Left renal cortex interstitium (tissue), 4 donors: Measurements from ENCODE around the gene MSX2. TPM values are rescaled to one million over a fixed set of nuclear protein-coding genes. Genes with fewer than 3 reads are reported as not detected.

ENCODE experiments used
- DNase-seq, 4 donors: peaks; one replicate each; pipeline ENCODE4 v3.0.0-alpha.2; 2013; ENCODE audit warnings: low read depth in 4 of 4, low spot score in 2 of 4, missing footprints in 1 of 4
- polyA plus RNA-seq, 4 donors: library from polyadenylated mRNA; unstranded; fragments of 120-200 nt; gene quantifications; one replicate each; pipeline ENCODE4 v1.2.1, GENCODE V29; 2013; ENCODE audit not compliant: insufficient read length in 4 of 4

MSX2 gene
- polyA plus RNA-seq, result under 1 TPM; 0.46 to 0.79 (median 0.57) TPM

DNA sequence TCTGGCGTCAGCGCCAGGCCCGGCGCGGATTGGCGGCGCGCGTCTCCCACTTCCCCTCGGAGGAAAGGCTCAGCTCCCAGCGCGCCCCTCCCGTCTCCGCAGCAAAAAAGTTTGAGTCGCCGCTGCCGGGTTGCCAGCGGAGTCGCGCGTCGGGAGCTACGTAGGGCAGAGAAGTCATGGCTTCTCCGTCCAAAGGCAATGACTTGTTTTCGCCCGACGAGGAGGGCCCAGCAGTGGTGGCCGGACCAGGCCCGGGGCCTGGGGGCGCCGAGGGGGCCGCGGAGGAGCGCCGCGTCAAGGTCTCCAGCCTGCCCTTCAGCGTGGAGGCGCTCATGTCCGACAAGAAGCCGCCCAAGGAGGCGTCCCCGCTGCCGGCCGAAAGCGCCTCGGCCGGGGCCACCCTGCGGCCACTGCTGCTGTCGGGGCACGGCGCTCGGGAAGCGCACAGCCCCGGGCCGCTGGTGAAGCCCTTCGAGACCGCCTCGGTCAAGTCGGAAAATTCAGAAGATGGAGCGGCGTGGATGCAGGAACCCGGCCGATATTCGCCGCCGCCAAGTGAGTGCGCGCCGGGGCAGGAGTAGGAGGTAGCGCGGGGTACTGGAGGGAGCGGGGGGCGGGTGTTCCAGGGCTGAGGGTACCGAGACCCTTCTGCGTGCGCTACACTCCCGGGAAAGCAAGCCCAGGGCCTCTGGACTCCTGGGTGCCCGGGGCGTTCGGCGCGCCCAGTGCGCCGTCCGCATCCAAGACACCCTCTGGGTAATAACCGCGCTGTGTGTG lies at the start of gene MSX2:
MSX2 (plus strand) TSS at position 99 of the 777 bp plus-strand sequence; CDS start at position 177, 78 bp downstream.
- peak in 3 of 4 donors; percentile 66 to 80 (median 77) for DNase-seq

DNA sequence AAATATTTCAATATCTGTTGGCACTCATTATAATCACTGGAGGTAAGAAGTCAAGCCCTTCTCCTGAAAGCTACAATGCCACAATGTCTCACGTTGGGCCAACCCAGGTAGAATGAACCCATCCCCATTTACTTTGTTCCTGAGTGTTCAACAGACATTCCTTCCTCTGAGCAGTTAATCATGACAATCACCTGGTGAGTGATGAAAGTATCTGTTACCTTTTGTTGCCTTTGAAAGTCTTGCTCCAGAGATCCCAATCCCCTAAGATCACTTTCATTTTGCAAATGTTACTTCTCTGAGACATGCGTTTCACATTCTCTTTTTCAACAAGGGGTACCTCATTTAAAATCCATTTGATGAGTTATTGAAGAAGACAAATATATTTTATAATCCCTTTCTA lies 49.3 kb upstream of the MSX2 start:
- DNase-seq, result no peak

DNA sequence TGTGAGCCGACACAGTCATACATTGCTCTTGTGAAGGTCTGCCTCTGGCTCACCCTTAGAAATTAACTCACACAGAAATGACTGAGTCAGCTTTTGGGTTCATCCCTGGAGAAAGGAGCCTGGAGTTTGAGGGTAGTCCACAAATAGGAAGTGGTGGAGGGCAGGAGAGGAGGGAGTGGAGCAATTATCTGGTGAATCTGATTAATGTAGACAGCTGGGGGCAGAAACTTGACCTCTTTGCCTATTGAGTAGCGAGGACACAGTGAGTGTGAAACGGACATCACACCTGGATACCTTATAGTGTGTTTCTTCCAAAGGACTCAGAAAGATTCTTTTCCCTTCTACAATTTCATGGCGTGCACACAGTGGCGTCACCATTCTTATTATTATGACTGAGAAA lies 48.5 kb upstream of the MSX2 start:
- DNase-seq, result no peak

DNA sequence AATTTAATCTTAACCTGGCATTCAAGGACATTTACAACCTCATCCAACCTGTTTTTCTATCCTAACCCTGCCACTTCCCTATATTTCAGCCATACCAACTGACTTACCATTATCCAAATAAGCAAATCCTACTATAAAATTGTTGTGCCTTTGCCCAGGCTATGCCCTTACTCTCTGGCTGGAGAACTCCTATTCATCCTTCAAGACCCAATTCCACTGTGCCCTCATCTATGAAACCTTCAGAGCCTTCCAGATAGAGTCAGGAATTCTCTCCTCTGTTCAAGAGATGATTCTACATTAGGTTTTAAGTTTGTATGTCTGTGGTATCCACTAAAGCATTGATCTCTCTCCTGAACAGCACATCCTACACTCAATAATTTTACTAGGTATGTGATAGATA lies 46.3 kb upstream of the MSX2 start:
- no peak for DNase-seq

DNA sequence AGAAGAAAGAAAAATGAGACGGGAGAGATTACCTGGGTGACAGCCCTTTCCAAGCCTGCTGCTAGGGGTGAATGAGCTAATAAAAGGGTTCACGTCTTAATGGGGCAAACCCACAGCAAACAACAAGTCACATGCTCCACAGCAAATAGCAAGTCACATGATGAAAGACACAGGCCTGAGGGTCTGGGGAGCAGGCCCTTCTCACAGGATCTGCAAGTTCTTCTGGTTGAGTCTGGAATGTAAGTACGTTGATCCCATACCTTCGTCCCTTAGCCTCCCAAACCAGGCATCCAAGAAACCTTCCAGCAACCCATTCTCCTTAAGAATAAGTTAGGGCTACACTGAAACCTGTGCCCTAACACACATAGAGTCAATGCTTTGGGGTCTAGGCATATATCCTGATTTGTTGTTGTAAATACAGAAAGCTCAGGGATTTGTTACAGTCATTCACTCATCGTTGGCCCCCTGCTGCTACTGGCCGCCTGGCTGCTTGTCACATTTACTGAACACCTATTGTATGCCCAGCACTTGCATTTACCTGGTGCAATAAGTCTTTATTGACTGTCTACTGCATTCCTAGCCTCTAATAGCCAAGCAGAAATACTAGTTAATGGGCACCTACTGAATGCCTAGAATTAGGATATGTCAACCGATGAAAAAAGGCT lies 43.3 kb upstream of the MSX2 start:
- no peak for DNase-seq

DNA sequence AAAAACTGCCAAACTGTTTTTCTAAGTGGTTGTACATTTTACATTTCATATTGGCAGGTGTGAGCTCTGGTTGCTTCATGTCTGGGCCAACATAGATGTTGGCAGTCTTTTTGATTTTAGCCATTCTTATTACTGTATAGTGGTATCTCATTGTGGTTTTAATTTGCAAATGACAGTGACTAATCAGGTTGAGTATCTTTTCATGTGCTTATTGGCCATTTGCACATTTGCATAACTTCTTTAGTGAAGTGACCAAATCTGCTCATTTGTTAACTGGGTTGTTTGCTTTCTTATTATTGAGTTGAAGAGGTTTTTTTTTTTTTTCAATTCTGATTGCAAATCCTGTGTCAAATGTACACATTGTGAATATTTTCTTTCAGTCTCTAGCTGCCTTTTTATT lies 36.9 kb upstream of the MSX2 start:
- no peak for DNase-seq

DNA sequence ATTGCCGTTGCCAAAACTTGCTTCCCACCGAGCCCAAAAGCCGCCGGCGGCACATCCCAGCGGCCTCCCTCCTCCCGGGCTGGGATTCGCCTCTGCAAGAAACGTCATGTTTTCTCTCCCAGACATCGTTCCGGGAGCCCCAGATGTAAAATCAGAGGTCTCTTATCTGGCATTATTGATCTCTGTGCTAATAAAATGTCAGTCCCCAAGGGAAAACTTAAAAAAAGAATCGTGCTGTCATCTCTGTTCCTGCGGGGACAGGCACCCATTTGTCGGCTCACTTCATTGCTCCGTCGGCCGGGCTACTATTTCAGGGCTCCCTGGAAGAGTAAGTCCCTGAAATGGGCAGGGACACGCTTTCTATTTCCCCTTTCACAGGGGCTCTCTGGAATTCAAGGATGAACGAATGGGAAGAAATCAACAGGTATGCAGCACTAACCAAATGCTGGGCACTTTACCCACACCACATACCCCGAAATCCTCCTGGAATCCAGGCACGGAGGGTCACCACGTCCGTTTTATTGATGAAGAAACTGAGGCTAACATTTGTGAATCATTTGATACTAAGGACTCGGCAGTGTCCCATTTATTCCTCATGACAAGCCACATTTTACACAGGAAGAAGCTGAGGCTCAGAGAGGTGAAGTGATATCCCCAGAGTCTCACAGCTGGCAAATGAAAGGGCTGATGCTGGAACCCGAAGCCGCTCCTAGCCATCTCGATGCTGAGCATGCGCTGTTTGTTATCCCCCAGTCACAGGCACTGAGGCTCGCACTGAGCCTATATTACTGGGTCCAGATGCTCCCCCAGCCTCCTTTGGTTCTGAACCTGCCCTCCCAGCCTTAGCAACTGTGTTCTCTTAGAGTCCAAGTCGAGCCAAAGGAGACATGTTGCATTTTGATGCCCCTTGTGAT lies 35.7 kb upstream of the MSX2 start:
- no peak for DNase-seq

DNA sequence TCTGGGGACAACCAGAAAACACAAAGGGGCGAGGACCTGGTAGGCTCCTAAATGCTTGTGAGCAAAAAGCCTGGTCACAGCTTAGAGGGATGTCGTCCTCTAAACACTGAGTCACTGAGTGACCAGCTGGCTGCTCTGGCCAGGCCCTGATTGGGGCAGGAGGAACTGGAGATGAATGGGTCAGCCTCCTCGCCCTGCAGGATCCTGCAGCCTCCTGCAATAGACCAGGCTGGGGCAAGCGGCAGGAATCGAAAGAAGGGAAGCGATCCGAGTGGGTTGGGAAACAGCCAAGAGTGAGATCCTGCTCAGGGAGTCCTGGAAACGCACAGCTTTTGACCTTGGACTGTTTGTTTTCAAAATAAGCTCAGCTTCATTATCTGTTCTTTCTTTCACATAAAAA lies 34.1 kb upstream of the MSX2 start:
- DNase-seq, result no peak

DNA sequence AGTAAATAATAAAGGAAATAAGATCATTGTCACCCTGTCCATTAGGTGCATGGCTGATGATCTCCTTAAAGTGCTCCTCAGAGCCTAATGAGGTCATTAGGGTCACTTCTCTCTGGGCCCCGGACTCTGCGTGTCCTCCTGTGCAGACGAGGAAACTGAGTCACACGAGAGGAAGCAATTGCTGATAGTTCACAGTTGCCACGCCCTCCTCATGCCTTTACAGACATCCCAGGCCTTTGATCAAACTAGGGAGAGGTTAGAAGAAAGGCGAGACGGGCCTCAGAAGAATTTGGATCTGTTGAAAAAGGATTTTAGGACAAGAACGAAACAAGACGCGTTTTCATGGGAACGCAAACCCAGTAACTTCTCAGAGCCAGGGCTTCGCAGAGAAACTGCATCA lies 32.0 kb upstream of the MSX2 start:
- DNase-seq, result no peak

DNA sequence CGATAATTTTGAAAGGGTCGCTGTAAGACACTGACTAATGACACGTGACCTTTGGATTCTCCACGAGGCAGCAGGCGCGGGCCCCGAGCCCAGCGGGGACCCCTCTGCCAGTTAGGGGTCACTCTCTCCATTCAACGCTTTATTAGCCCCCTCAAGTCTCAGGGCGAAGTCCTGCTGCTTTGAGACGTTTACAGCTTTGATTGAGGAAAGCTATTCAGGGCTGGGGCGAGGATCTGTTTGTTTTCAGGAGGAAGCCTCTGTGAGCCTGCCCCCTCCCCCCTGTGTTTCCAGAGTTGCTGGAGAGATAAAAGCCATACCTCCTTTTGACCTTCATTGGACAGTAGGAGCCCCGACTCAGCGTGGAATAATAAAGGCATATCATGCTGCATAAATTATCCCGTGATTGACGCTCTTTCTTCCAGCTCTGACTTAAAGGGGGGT lies 31.4 kb upstream of the MSX2 start:
- no peak for DNase-seq

DNA sequence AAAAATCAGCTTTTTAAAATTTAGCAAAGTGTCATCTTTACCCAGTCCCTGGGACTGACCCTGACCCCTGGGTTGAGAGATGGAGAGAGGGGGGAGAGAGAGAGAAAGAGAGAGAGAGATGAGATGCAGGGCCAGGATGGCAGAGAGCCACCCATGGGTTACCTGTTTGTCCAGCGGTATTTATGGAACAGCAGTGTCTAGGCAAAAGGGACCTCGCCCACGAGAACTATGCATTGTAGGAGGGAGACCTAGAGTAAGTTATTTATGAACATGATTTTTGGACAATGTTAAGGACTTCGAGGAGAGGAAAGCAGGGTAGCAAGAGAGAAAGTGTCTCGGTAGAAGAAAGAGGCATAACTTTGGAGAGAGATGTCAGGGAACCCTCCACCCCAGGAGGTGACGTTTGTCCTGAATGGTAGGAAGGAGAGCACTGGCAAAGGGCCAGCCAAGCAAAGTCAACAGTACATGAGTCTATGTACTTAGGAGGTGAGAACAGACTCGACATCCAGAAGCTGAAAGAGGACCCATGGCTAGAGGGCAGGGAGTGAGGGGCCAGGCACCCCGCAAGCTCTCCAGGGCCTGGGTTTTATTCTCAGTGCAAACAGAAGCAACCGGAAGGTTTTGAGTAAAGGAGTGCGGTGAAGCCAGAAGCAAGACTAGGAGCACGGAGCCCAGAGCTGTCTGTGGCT lies 30.5 kb upstream of the MSX2 start:
- no peak for DNase-seq

DNA sequence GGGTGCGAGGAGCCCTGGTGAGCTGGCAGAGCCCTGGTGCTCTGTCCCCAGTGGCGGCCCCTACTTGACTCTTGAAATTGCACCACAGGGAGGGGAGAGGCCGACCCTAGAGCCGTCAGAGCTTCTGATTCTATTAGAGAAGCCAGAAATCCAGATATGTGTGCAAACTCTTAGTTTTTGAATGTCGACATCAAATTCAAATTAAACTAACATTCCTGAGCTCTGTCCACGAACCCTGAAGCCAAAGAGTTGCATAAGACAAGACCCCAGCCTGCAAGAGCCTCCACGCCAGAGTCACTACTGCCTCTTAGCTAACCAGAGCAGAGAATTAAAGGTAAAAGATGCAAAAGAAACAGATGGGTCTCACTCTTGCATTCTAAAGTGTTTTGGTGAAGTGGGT lies 29.8 kb upstream of the MSX2 start:
- DNase-seq, result no peak

DNA sequence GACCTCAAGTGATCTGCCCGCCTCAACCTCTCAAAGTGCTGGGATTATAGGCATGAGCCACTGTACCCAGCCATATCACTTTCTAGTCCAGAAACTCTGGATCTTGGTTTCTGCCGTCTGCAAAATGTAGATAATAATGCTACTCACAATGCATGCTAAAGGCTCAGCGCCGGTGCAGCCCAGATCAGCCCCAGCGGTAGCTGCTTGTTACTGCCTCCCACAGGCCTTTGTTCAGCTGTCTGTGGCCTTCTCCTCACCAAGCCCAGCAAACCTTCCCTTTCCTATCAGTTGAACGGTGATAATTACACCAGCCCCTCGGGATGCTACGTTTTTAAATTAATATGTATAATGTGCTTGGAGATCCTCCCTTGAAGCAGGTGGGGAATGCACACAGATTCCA lies 26.2 kb upstream of the MSX2 start:
- DNase-seq, result no peak

DNA sequence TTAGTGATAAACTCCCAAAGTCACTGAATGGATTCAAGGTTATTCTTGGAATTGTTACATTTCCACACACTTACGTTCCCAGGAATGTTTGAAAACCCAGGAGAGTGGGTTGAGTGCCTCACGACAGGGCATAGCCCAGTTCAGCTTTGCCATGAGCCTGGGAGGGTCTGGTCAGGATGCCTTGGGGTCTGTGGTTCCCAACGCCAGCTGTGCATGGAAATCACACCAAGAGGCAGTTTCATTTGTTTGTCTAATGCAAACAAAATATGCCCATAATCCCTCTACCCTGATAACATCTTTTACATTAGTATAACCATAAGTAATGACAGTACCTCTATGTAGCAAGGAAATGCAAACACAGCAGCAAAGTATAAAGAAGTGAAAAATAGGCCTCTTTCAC lies 25.3 kb upstream of the MSX2 start:
- DNase-seq, result no peak

DNA sequence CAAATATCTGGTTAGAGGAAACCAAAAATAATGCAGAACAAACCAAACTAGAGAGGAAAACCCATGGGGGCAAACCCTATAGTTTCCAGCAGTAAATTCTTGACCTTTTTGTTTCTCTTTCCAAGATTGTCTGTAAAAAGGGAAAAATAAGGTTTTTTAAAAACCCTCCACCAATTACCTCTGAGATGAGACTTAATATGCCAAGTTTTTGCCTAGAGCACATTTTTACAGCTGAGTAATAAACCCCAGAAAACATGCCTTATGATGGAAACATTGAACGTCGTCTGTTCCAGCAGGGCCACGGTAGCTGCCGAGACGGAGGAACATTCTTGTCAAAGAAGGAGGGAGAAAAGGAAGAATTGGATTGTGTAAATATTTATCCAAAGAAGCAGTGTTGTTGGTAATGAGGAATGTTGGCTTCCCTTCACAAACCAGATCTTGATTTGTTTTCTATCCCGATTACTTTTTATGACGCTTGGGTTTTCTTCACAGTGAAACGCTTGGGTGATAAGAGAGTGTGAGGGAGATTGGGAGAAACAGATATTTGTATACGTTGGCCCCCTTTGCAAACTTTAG lies 17.3 kb upstream of the MSX2 start:
- DNase-seq, result no peak

DNA sequence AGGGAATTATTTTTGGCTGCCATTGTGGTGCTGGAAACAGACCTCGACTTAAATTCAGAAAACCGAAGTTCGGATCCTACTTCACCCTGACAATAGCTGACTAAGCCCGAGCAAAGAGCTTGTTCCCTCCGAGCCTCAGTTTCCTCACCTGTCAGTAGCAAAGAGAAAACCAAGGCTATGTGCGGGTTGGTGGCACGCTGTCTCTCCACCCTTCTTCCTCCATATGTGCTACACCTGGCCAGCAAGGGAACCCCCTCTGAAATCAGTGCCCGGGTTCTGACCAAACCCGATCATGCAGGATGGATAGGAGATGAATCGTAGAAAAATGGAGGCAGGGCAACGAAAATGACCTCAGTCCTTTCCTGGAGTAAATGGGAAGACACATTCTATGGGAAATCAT lies 16.7 kb upstream of the MSX2 start:
- DNase-seq, result no peak

DNA sequence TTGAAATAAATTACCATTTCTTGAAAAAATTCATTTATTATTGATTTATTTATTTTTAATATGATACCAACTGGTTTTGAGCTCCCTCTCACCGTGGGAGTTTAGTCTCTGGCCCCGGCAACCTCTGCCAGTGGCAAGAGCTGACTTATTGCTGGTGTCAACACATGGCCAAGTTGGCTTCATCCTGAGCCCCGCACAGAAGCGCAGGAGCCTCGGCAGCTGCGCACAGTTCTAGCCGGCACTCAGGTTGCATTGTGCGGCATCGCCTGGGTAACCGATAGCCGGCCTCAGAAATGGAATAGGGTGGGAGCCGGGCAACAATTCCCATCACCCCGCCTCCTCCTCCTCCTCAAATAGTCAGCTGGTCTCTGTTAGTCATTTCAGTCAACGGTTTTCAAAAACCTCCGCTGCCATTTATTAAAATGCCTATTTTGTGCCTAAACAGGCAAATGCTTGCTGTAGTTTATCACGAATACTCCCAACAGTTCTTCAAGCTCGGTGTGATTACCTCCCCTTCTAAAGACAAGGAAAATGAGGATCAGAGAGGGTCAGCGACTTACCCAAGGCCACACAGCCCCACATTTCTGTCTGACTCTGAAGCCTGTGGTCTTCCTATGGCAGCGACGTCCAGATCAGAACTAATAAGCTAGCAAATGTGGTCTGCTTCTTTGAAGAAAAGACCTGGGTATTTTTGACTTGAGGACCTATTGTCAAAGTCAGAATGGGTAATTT lies 15.7 kb upstream of the MSX2 start:
- DNase-seq, result no peak

DNA sequence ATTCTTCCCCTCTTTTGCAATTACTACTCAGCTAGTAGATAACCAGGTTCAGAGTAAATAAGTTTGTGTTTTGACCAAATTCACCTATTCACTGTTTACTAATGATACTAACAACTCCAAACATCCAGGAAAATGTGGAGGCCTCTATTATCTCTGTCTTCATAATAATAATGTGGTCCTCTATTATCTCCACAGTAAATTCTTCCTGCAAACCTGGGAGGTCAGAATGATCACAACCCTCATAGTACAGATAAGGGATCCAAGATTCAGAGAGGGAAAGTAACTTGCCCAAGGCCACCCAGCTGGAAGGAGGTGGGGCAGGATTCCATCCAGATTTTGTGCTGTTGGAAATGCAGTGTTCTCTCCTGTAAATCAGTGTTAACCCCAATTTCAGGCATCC lies 9.6 kb upstream of the MSX2 start:
- no peak for DNase-seq

DNA sequence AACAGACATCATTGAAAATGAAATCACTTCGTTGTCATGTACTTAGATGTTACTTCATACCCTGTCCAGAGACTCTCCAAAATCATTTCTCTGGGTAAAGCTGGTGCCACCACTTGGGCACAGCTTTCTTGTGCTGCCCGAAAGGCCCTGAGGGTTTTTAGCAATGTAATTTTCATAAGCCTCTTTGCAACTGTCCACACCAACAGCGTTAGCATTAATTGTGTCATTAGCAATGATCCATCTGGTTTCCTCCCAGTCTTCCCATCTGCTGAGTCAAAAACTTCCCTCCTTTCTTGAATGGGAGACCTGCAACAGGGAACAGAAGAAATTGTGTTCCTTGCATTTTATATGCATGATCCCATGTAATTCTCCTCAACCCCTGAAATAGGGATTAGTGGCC lies 8.6 kb upstream of the MSX2 start:
- no peak for DNase-seq
